MG63 (cell line): ENCODE data around the gene BSDC1. TPM values are rescaled to one million over a fixed set of nuclear protein-coding genes. Genes with fewer than 3 reads are reported as not detected.

Source experiments
- DNase-seq: peaks from one replicate; pipeline ENCODE4 v3.0.0-alpha.2; 2020
- H3K27me3 ChIP-seq: fragments of 250-450 bp; sonication (Bioruptor Pico); 2 replicates; pipeline ENCODE4 v1.5.1; 2020; ENCODE audit warnings: mild to moderate bottlenecking, moderate library complexity
- H3K36me3 ChIP-seq: fragments of 250-450 bp; sonication (Bioruptor Pico); 2 replicates; pipeline ENCODE4 v1.5.1; 2020; ENCODE audit warnings: mild to moderate bottlenecking, moderate library complexity
- H3K4me3 ChIP-seq: fragments of 250-450 bp; sonication (Bioruptor Pico); 2 replicates; pipeline ENCODE4 v1.5.1; 2020; ENCODE audit warnings: mild to moderate bottlenecking, moderate library complexity
- H3K9me3 ChIP-seq: fragments of 250-450 bp; sonication (Bioruptor Pico); 2 replicates; pipeline ENCODE4 v1.5.1; 2020; ENCODE audit warnings: mild to moderate bottlenecking, moderate library complexity
- total RNA-seq: library from RNA; depleted of rRNA; stranded (reverse); fragments of >200 nt; shearing (Covaris generic); gene quantifications from 2 replicates; pipeline ENCODE4 v1.2.3, GENCODE V29; 2014; ENCODE audit warnings: low replicate concordance

The BSDC1 gene
- total RNA-seq, 1 experiment from 2014 or later: 52.2 TPM

DNA sequence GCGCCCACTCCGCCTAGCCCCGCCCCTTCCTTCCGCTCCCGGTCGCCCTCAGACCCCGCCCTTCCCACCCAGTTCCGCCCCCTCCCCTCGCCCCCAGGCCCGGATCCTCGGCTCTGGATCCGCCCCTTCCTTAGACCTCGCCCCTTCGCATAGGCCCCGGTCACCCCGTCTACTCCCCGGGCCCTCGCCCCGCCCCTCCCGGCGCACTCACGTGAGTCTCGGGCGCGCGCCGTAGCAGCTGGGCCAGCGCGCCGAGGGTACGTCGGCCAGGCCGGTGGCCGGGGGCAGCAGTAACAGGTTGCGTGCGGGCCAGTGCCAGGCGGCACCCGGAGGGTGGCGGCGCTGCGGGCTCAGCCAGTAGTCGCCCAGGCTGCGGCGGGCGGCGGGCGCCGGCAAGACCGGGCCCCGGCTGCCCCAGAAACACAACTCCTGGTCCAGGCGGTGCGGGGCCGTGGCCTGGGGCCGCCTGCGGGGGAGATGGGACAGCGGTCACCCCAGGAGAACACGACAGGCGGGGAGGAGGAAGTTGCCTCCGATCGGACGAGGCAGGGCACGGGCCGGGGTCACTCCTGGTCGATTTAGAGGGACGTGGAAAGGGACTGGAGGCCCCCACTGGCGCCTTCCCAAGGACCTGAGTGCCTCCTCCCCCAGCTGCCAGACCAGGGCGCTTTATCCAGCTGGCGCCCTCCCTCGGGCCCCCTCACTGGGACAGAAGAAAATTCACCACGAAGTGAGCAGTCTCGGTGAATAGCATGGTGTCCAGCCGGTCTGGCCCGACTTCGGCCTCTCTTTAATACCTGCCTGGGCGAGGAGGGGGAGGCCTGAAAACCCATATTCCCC is 42.6 kb downstream of the BSDC1 start:
- Histone ChIP-seq H3K9me3 (no peaks in the 10 kb centered on the region), H3K4me3 (peak overlapping the region; percentile 56), H3K27me3 (no peaks in the 10 kb centered on the region), H3K36me3 (no peaks in the 10 kb centered on the region)
- DNase-seq: peak; percentile 94

DNA sequence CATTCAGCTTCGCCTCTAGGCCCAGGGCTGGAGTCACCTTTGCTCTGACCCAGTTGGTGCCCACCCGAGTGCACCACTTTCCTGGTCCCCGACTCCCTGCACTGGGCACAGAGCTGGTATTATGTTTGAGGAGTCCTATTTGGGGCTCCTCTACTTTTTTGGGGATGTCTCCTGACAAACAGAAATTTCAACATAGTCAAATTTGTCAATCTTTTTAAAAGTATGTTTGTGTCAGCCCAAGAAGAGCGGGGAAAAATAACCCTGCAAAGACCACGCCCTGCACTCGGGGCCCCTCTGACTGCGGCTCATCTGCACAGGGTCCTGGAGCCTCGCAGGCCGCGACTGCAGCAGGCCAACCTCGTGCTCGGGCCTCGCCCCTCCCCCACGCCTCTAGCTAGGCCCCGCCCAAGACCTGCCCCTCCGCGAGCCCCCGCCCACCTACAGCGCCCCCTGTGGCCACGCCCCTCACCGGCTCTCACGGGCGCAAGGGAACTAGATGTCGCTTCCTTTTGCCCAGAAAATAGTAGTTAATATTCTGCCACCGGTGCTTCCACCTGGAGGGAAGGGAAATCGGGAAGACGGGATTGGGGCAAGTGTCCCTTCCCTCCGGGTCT is 43.3 kb downstream of the BSDC1 start:
- no peaks in the 10 kb centered on the region for H3K36me3 ChIP-seq
- DNase-seq: no peak
- peak overlapping the region; percentile 56 for H3K4me3 ChIP-seq
- no peaks in the 10 kb centered on the region for H3K9me3 ChIP-seq
- no peaks in the 10 kb centered on the region for H3K27me3 ChIP-seq

DNA sequence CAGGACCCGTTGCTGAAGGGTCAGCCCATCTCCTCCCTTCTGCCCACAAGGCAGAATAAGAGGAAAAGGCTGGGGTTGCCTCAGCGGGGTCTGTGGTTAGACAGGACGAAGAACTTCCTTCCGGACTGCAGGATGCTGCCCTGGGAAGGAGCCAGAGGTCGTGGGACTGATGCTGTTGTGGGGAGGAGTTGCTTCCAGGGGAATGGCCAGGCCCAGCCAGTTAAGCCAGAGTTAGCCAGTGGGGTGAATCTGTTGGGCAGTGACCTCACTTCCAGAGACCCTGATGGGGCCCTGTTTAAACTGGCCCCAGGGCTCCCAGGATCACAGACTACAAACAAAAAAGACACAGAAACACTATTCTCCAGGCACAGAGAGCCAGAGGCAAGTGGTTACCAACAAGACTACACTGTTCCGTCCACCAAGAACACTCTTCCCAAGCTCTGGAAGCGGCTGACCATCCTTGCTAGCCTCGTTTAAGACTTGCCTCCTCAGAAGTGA is 45.0 kb downstream of the BSDC1 start:
- H3K4me3 ChIP-seq: no peak overlapping the region
- no peak for DNase-seq
- H3K36me3 ChIP-seq: no peaks in the 10 kb centered on the region
- no peaks in the 10 kb centered on the region for H3K27me3 ChIP-seq
- H3K9me3 ChIP-seq: no peaks in the 10 kb centered on the region

GRCh38 chr1:32346532-32347157 is 47.6 kb downstream of the BSDC1 start:
- H3K27me3 ChIP-seq: no peaks in the 10 kb centered on the region
- no peaks in the 10 kb centered on the region for H3K36me3 ChIP-seq
- H3K9me3 ChIP-seq: no peaks in the 10 kb centered on the region
- no peak for DNase-seq
- no peak overlapping the region for H3K4me3 ChIP-seq

DNA sequence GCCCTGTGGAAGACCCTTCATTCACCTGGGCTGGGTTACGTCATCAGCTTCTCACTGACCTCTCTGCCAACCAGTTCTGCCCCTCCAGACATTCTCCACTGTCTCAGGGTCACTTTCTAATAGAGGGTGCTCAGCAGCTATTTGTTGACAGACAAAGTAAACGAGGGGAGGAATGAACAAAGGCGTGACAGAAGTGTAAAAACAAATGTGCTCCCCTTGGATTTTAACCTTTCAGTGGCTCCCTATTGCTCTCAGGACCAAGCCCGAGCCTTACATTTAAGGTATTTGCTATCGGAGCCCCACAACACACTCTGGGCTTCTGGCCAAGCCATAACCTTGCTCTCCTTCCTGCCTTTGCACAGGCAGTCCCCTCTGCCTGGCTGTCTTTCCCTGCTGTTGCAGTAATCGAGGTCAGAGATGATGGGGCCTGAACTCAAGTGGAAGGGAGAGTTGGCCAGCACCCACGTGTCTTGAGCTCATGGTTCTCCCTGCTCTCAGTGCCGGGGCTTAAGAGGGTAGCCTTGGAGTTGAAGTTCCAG is 48.9 kb downstream of the BSDC1 start:
- H3K36me3 ChIP-seq: no peaks in the 10 kb centered on the region
- no peak for DNase-seq
- no peaks in the 10 kb centered on the region for H3K27me3 ChIP-seq
- no peaks in the 10 kb centered on the region for H3K9me3 ChIP-seq
- no peak overlapping the region for H3K4me3 ChIP-seq

DNA sequence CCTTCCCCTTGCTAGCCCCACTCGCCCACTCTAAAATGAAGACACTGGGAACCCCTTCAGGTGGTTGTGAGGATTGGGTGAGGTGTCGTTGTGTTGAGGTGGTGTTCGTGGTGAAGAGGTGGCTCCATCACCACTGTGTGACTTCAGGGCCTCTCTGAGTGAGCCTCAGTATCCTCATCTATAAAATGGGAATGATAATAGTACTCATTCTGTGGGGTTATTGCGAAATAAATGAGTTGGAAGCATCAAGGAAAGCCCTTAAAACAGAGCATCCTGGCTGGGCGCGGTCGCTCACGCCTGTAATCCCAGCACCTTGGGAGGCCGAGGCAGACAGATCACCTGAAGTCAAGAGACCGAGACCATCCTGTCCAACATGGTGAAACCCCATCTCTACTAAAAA is 51.5 kb downstream of the BSDC1 start:
- DNase-seq: no peak

GRCh38 chr1:32341971-32342370 is 52.3 kb downstream of the BSDC1 start:
- DNase-seq: no peak
- Histone ChIP-seq H3K27me3 (no peaks in the 10 kb centered on the region), H3K4me3 (no peak overlapping the region), H3K9me3 (no peaks in the 10 kb centered on the region), H3K36me3 (no peaks in the 10 kb centered on the region)

More for the DNA sequence above, 51.5 kb downstream of the BSDC1 start:
- Histone ChIP-seq H3K36me3 (no peaks in the 10 kb centered on the region), H3K27me3 (no peaks in the 10 kb centered on the region), H3K4me3 (no peak overlapping the region), H3K9me3 (no peaks in the 10 kb centered on the region)

DNA sequence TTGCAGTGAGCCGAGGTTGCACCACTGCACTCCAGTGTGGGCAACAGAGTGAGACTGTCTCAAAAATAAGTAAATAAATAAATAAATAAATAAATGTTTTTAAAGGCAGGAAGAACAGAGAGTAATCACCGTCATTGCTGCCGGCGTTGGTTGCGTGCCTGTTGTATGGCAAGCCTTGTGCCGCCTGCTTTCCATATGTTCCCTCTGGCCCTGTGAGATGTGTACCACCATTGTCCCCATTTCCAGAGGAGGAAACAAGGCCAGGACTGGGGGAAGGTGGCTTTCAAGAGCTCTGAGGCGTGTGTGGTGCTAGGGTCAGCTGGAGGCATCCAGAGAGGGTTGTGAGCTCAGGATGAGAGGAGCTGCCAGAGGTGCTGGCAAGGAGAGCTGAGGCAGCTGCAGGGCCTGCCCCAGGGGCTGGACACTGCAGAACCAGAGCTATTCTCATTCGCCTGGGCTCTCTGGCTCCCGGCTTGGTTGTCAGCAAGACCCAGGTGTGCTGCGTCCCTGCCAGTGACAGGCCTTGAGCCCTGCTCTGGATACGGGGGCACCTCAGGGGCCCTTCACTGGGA is 53.0 kb downstream of the BSDC1 start:
- no peak for DNase-seq
- H3K27me3 ChIP-seq: no peaks in the 10 kb centered on the region
- no peaks in the 10 kb centered on the region for H3K9me3 ChIP-seq
- no peak overlapping the region for H3K4me3 ChIP-seq
- H3K36me3 ChIP-seq: no peaks in the 10 kb centered on the region

DNA sequence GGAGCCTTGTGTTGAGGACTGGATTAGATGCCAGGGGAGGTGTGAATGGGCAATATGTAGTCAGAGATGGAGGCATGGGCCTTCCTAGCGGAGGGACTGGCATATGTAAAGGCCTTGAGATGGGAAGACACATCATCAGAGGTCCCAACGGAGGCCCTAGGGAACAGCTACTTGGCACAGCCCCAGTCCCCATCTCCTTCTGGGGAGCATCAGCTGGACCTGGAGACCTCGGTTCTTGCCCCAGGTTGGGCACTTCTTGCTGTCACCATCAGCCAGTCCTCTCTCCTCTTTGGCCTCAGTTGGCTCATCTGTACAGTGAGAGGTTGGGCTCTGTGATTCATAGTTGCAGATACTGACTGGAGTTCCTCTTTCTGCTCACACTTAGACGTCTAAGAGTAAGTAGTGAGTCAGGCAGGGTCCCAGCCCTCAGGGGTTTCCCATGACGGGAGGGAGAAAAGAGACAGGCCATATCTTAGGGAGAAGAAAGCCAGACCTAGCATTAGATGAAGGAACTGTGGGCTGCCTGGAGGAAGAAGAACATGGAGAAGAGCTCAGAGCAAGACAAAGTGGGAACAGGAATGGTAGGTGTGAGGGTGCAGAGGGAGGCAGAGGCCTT is 54.8 kb downstream of the BSDC1 start:
- no peaks in the 10 kb centered on the region for H3K27me3 ChIP-seq
- peaks cover 5% of the 10 kb centered on the region; the same call in 1 of the 2 replicates for H3K36me3 ChIP-seq
- no peak for DNase-seq
- no peaks in the 10 kb centered on the region for H3K9me3 ChIP-seq
- H3K4me3 ChIP-seq: no peak overlapping the region

- Histone ChIP-seq H3K9me3 (no peaks in the 10 kb centered on the region), H3K4me3 (no peak overlapping the region), H3K27me3 (no peaks in the 10 kb centered on the region), H3K36me3 (peaks cover 12% of the 10 kb centered on the region)
- DNase-seq: no peak
Observed at GRCh38 chr1:32338637-32339145, 55.5 kb downstream of the BSDC1 start.

GRCh38 chr1:32337855-32338636 is 56.2 kb downstream of the BSDC1 start:
- Histone ChIP-seq H3K27me3 (no peaks in the 10 kb centered on the region), H3K4me3 (no peak overlapping the region), H3K36me3 (peaks cover 19% of the 10 kb centered on the region), H3K9me3 (no peaks in the 10 kb centered on the region)
- no peak for DNase-seq

- Histone ChIP-seq H3K4me3 (no peak overlapping the region), H3K27me3 (no peaks in the 10 kb centered on the region), H3K9me3 (no peaks in the 10 kb centered on the region), H3K36me3 (peaks cover 23% of the 10 kb centered on the region)
- no peak for DNase-seq
Observed at GRCh38 chr1:32336963-32337675, 57.1 kb downstream of the BSDC1 start.

DNA sequence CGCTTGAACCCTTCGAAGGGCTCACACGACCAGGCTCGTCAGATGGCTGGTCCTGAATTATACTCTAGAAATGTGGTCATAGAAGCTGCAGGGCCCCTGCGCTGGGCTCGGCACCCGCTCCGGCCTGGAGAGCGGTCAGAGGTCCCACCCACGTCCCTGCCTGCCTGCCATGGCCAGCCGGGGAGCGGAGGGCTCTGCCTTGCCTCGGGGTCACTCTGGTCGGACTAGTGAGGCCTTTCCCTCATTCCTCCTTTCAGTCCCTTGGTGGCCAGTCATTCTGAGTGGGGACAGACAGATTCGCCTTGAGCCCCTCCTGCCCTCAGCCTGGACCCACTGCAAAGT is 57.7 kb downstream of the BSDC1 start:
- Histone ChIP-seq H3K36me3 (peaks cover 23% of the 10 kb centered on the region), H3K9me3 (no peaks in the 10 kb centered on the region), H3K27me3 (no peaks in the 10 kb centered on the region), H3K4me3 (no peak overlapping the region; the same call in 1 of the 2 replicates)
- no peak for DNase-seq

- H3K36me3 ChIP-seq: peaks cover 28% of the 10 kb centered on the region
- no peaks in the 10 kb centered on the region for H3K9me3 ChIP-seq
- no peaks in the 10 kb centered on the region for H3K27me3 ChIP-seq
- peak; percentile 68 for DNase-seq
- peak within 1 kb of the TSS; percentile 59 for H3K4me3 ChIP-seq
Observed at GRCh38 chr1:32335790-32336590, 58.3 kb downstream of the BSDC1 start, which contains the start of gene MARCKSL1. Gene MARCKSL1 (minus strand): TSS chr1:32336233. CDS start chr1:32336033, 200 bp downstream.

GRCh38 chr1:32335535-32335789 is 58.8 kb downstream of the BSDC1 start:
- Histone ChIP-seq H3K27me3 (no peaks in the 10 kb centered on the region), H3K36me3 (peaks cover 28% of the 10 kb centered on the region), H3K9me3 (no peaks in the 10 kb centered on the region), H3K4me3 (peak overlapping the region; percentile 59)
- no peak for DNase-seq
